Hepatocyte (in vitro differentiated cells): ENCODE results near the gene SLCO3A1. TPM values are rescaled to one million over a fixed set of nuclear protein-coding genes. Genes with fewer than 3 reads are reported as not detected.

ENCODE experiments used
- DNase-seq: peaks from one replicate; pipeline ENCODE4 v3.0.0-alpha.2; 2016; ENCODE audit warnings: low spot score
- H2AFZ ChIP-seq: fragments of 200-600 bp; sonication (generic); 2 replicates; pipeline ENCODE4 v1.6.0; 2016; ENCODE audit warnings: antibody characterized with exemption, mild to moderate bottlenecking
- H3K27ac ChIP-seq: fragments of 200-600 bp; sonication (generic); 2 replicates; pipeline ENCODE4 v1.5.1; 2016; ENCODE audit warnings: mild to moderate bottlenecking
- H3K27me3 ChIP-seq: fragments of 200-600 bp; sonication (generic); 2 replicates; pipeline ENCODE4 v1.6.1; 2016
- H3K36me3 ChIP-seq: fragments of 200-600 bp; sonication (generic); replicated peaks from 2 replicates; pipeline ENCODE4 v1.5.1; 2016; ENCODE audit warnings: low read depth; ENCODE audit not compliant: insufficient read depth
- H3K4me1 ChIP-seq: fragments of 200-600 bp; sonication (generic); 2 replicates; pipeline ENCODE4 v1.5.1; 2016; ENCODE audit warnings: mild to moderate bottlenecking, moderate library complexity; ENCODE audit not compliant: insufficient read depth
- H3K4me2 ChIP-seq: fragments of 200-600 bp; sonication (generic); 2 replicates; pipeline ENCODE4 v1.6.0; 2016
- H3K4me3 ChIP-seq: fragments of 200-600 bp; sonication (generic); 2 replicates; pipeline ENCODE4 v1.5.1; 2016; ENCODE audit warnings: mild to moderate bottlenecking
- H3K79me2 ChIP-seq: fragments of 200-600 bp; sonication (generic); 2 replicates; pipeline ENCODE4 v1.6.0; 2017; ENCODE audit warnings: mild to moderate bottlenecking
- H3K9me2 ChIP-seq: fragments of 200-600 bp; sonication (generic); replicated peaks from 2 replicates; pipeline ENCODE4 v1.6.0; 2017; ENCODE audit warnings: mild to moderate bottlenecking; ENCODE audit not compliant: insufficient read depth
- H3K9me3 ChIP-seq: fragments of 200-600 bp; sonication (generic); 2 replicates; pipeline ENCODE4 v1.5.1; 2016; ENCODE audit warnings: low read depth, mild to moderate bottlenecking
- H4K20me1 ChIP-seq: fragments of 200-600 bp; sonication (generic); 2 replicates; pipeline ENCODE4 v1.6.0; 2016; ENCODE audit warnings: mild to moderate bottlenecking; ENCODE audit not compliant: insufficient read depth, poor library complexity, severe bottlenecking
- EZH2 ChIP-seq: fragments of 200-600 bp; sonication (generic); IDR thresholded peaks from 2 replicates; pipeline ENCODE4 v1.6.1; 2016; ENCODE audit warnings: antibody characterized with exemption, mild to moderate bottlenecking, borderline replicate concordance
- EZH2phosphoT487 ChIP-seq: fragments of 200-600 bp; sonication (generic); IDR thresholded peaks from one replicate; pipeline ENCODE4 v1.6.1; 2018; ENCODE audit warnings: antibody characterized with exemption, mild to moderate bottlenecking, low read depth, moderate library complexity; ENCODE audit not compliant: unreplicated experiment, severe bottlenecking
- WGBS: methylation state at CpG from one replicate; pipeline ENCODE4 v1.1.6; 2016; ENCODE audit warnings: low lambda C conversion rate; ENCODE audit errors: missing lambda C conversion rate; 5-methylcytosine and 5-hydroxymethylcytosine counted together
- polyA plus RNA-seq: library from polyadenylated mRNA; unstranded; fragments of >200 nt; fragmentation: Nextera tagmentation; extraction: Ambion mirVana; gene quantifications from 2 replicates; pipeline ENCODE4 v1.2.1, GENCODE V29; 2016
- total RNA-seq: library from RNA; depleted of rRNA; stranded (reverse); fragments of >200 nt; gene quantifications from 2 replicates; pipeline ENCODE4 v1.2.3, GENCODE V29; 2014
- TF ChIP-seq, protein P1 (sequence below): fragments of 200-600 bp; sonication (generic); IDR thresholded peaks from 2 replicates; pipeline ENCODE4 v1.5.1; 2016; ENCODE audit warnings: antibody characterized with exemption, mild to moderate bottlenecking; ENCODE audit not compliant: poor library complexity

Gene SLCO3A1
- total and polyA plus RNA-seq, 2 experiments from 2014 or later: 1.3 to 5.4 TPM

DNA sequence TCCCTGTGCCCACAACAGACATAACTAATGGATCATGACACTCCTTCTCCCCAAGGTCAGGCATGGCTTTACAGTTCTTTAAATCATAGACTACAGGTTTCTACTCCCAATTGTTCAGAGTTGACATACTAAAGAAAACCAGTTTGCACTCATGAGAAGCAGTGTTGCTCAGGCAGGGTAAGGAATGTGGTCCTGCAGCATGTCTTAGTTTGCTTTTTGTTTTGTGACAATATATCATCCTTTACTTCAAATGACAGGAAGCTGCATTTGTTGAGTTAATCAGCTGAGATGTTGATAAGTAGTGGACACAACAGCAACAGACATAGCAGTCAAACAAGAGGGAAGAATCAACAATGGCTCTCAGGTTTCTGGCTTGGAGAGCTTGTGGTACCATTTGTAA is 267.5 kb downstream of the SLCO3A1 start:
- Histone ChIP-seq H3K27ac (no peak overlapping the region), H3K27me3 (no peaks in the 10 kb centered on the region), H2AFZ (no peak overlapping the region), H3K9me2 (no peaks in the 10 kb centered on the region), H4K20me1 (no peaks in the 10 kb centered on the region), H3K36me3 (no peaks in the 10 kb centered on the region), H3K4me2 (no peak overlapping the region), H3K4me3 (no peak overlapping the region), H3K9me3 (no peaks in the 10 kb centered on the region), H3K79me2 (no peaks in the 10 kb centered on the region), H3K4me1 (peaks cover 14% of the 10 kb centered on the region)
- DNase-seq: no peak
- TF ChIP-seq EZH2phosphoT487: no peak
- TF ChIP-seq EZH2: no peak
- TF ChIP-seq, protein P1, sequence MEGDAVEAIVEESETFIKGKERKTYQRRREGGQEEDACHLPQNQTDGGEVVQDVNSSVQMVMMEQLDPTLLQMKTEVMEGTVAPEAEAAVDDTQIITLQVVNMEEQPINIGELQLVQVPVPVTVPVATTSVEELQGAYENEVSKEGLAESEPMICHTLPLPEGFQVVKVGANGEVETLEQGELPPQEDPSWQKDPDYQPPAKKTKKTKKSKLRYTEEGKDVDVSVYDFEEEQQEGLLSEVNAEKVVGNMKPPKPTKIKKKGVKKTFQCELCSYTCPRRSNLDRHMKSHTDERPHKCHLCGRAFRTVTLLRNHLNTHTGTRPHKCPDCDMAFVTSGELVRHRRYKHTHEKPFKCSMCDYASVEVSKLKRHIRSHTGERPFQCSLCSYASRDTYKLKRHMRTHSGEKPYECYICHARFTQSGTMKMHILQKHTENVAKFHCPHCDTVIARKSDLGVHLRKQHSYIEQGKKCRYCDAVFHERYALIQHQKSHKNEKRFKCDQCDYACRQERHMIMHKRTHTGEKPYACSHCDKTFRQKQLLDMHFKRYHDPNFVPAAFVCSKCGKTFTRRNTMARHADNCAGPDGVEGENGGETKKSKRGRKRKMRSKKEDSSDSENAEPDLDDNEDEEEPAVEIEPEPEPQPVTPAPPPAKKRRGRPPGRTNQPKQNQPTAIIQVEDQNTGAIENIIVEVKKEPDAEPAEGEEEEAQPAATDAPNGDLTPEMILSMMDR: no peak

DNA sequence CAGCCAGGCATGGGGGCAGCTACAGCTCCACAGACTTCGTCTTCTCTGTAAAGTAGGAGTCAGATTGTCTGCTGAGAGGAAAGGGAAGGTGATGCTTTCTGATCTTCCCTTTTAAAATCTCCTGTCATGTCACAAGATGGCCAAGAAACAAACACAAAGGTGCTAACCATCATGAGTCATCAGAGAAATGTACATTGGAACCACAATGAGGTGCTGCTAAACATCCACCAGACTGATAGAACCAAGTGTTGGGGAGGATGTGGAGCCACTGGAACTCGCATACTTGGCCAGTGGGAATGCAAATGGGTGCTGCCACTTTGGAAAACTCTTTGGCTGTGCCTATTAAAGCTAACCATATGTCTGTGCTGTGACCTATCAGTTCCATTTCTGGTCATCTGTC is 268.8 kb downstream of the SLCO3A1 start:
- Histone ChIP-seq H3K9me3 (no peaks in the 10 kb centered on the region), H4K20me1 (no peaks in the 10 kb centered on the region), H3K27me3 (no peaks in the 10 kb centered on the region), H3K27ac (no peak overlapping the region), H2AFZ (no peak overlapping the region), H3K4me2 (no peak overlapping the region), H3K36me3 (no peaks in the 10 kb centered on the region), H3K9me2 (no peaks in the 10 kb centered on the region), H3K79me2 (no peaks in the 10 kb centered on the region), H3K4me1 (peaks cover 10% of the 10 kb centered on the region), H3K4me3 (no peak overlapping the region)
- DNase-seq: no peak
- WGBS: 44% methylated on average over 2 of the region's 2 CpGs
- no peak for TF ChIP-seq EZH2phosphoT487
- TF ChIP-seq, protein P1: no peak
- no peak for TF ChIP-seq EZH2

GRCh38 chr15:92123962-92124656 is 270.6 kb downstream of the SLCO3A1 start:
- Histone ChIP-seq H3K79me2 (no peaks in the 10 kb centered on the region), H3K9me3 (no peaks in the 10 kb centered on the region), H3K9me2 (no peaks in the 10 kb centered on the region), H2AFZ (no peak overlapping the region), H3K4me1 (peaks cover 5% of the 10 kb centered on the region), H3K36me3 (no peaks in the 10 kb centered on the region), H3K27me3 (no peaks in the 10 kb centered on the region), H3K4me2 (no peak overlapping the region), H3K4me3 (no peak overlapping the region), H4K20me1 (no peaks in the 10 kb centered on the region), H3K27ac (no peak overlapping the region)
- no peak for DNase-seq
- TF ChIP-seq, protein P1: no peak
- TF ChIP-seq EZH2 (no peak), EZH2phosphoT487 (no peak)
- 69% methylated on average over 6 of the region's 6 CpGs for WGBS
